22Rv1 (cell line): ENCODE data around the gene PSMD11.

ENCODE experiments used
- H3K27ac ChIP-seq: fragments of 450-650 bp; 2 replicates; pipeline ENCODE4 v1.5.1; 2017
- CTCF ChIP-seq: fragments of 450-650 bp; IDR thresholded peaks from 2 replicates; pipeline ENCODE4 v1.5.1; 2017; ENCODE audit warnings: mild to moderate bottlenecking
- ZFX ChIP-seq: fragments of 450-650 bp; IDR thresholded peaks from 2 replicates; pipeline ENCODE4 v1.6.1; 2017; ENCODE audit warnings: antibody characterized with exemption, borderline replicate concordance

Gene PSMD11

GRCh38 chr17:32527146-32527545 lies 82.8 kb downstream of the PSMD11 start:
- no peak for TF ChIP-seq CTCF
- TF ChIP-seq ZFX, result no peak
- no peak overlapping the region for H3K27ac ChIP-seq

GRCh38 chr17:32528825-32529224 lies 84.5 kb downstream of the PSMD11 start:
- no peak for TF ChIP-seq ZFX
- TF ChIP-seq CTCF, result no peak
- no peak overlapping the region for H3K27ac ChIP-seq

GRCh38 chr17:32529604-32530003 lies 85.3 kb downstream of the PSMD11 start:
- H3K27ac ChIP-seq, result no peak overlapping the region
- TF ChIP-seq CTCF, result no peak
- no peak for TF ChIP-seq ZFX
